Posterior cingulate gyrus (tissue), 11 donors: ENCODE measurements around the gene USP54.

Experiments used
- DNase-seq, 10 donors: peaks; one replicate each; pipeline versions ENCODE4 v3.0.0 to v3.0.0-alpha.2; 2020 to 2021; ENCODE audit warnings: mixed read lengths in 3 of 10
- intact Hi-C: fragments of 100-400 bp; cut with DNase I; formaldehyde crosslinking; loops from one replicate; pipeline ENCODE4 v1.15.1; 2023

The USP54 gene

DNA sequence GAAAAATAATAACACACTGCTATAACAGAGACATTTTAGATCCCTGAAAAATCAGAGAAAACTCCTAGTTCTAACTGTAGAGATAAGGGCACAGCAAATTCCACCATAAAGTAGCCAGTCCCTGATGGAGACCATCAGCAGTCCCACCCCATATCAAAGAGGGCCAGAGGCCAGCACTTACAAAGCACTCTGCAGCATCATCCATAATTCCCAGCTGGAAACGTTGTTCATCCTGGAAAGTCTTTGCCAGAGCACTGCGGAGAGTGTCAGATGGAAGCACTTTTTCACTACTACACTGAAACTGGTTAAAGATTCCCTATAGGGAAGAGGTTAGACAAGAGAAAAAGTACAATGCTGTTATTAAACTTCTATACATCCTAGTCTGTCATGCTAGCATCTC is 45.8 kb downstream of the USP54 start:
- DNase-seq = no peak
- intact Hi-C loops = no loop called here

DNA sequence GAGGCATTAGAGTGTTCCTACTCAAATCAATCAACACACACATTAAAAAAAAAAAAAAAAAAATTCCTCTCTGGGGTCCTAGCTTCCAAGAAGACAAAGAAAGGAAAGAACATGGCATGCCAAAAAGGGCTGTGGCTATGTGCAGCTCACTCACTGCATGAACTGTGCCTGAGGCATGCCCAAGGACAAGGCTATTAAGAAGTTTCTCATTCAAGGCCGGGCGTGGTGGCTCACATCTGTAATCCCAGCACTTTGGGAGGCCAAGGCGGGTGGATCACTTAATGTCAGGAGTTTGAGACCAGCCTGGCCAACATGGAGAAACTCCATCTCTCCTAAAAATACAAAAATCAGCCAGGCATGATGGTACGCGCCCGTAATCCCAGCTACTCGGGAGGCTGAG is 53.4 kb downstream of the USP54 start:
- DNase-seq = no peak
- intact Hi-C loops = no loop called here

DNA sequence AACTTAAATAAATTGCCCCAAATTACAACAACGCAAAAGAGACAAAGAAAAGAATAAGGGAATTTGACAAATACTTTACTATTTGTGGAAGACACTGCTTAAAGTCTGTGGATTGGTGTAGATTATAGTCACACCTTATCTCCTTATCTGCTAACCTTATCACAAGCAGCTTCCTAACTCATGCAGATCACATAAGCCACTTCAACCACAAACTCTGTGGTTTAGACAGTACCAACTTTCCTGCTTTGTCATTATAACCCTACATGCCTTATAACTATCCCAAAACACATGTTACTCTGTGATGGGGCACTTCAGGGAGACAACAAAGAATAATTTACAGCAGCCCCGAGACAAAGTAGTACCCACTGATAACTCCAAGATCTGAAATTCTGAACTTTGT is 53.9 kb downstream of the USP54 start:
- DNase-seq = no peak
- intact Hi-C loops = no loop called here

DNA sequence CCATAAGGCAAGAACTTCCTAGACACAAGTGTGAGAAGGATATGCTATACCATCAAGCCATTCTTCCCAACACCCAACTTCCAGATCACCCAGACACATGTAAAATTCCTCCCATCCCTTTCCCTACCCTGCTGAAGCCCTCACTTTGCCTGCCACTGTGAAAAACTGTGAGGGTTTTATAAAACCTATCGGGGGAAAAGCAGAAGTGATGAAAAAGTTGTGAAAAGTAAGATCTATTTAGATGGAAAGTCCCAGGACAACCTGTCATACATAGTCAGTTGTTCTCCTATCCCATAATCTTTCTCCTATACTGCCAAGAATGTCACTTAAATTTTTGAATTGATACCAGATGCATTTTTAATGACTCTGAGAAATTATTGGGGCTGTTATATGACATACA is 56.3 kb downstream of the USP54 start:
- intact Hi-C loops = no loop called here
- no peak for DNase-seq

DNA sequence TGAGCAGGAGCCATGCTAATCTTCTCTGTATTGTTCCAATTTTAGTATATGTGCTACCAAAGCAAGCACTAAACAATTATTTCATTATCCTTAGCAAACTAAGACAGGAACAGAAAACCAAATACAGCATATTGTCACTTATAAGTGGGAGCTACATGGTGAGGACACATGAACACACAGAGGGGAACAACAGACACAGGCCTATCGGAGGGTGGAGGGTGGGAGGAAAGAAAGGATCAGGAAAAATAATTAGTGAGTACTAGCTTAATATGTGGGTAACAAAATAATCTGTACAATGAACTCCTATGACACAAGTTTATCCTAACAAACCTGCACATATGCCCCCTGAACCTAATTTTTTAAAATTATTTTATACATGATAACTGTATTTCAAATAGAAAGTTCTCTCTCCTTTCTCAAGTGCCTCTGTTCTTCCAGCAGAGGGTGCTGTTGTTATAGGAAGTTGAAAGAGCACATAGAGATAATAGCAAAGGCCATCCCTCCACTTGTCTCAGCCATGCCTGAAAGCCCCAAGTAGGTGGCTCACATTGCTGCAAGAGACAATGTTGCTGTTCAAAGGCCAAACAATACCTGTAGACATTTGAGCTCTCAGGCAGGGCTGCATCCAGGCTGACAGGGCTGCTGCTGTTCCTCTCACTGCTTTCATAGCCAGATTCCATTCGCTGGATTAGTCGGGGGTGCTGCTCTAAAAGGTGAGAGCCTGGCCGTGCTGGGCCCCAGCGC is 61.9 kb downstream of the USP54 start:
- DNase-seq = peak in 3 of 10 donors; percentile 16 to 44 (median 18)
- intact Hi-C loops = loop anchor here (1.0 to 5.0 kb wide), 2 partner anchors 98 to 115 kb away; no protein-coding TSS in a partner anchor

DNA sequence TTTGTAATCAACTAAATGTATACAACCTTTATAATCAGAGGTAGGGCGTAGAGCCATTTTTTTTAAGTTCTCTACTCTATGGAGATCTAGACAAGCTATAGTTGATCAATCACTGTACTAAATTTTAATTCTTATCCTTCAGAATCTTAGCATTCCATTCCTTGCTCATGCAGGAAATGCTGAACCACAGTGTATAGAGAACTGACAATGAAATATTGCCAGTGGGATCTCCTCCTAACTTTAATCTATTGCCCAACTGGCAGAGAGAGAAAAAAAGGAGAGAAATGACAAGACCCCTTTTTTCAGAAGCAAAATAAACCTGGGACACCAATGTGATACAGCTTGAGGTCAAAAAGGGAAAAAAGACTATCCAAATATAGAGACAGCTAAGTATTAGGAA is 68.9 kb downstream of the USP54 start:
- intact Hi-C loops = no loop called here
- no peak for DNase-seq

DNA sequence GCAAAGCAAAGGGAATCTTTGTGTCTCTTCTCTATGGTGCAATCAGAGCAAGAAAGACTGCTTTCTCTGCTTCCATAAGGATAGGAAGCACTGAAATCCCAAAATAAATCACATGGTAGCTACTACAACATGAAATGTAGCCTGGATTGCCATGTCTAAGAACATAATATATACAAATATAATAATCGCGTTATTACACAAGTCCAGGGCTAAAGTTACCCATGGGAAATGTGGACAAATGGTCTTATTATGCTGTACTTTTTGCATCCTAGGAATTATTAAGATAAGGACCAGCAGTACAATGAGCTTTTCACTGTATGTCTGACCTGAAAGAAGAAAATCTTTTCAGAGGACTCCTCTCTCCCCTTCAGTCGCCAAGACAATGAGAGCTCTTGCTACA is 71.8 kb downstream of the USP54 start:
- intact Hi-C loops = no loop called here
- no peak for DNase-seq

DNA sequence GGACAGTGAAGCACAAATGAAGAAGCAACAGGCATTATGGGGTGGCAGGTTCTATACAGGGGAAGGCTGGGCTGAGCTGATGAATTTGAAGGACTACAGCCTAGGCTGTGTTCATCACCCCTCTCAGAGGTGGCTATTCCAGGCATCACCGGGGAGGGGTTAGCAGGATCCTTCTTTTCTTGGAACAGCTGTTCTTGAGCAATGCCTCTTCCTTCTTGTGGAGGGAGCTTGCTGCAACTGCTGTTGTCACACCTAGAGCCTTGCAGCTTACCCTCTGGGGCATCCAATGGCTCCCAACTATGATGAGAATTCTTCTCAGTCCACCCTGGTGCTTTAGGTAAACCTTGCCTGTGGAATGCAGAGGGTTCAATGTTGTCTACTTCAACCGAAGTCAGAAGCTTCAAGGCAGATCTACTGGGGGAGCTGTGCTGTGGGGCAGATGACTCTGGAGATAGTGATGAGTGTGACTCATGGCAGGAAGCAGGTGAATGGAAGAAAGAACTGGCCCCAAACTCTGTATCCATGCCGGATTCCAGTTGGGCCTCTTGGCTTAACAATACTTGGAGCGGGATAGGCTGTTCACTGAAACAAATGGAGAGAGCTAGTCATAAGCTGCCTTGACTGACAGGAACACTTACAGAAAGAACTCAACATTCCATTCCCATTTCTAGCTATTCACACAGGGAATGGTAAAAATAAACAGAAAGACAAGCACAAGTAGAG is 73.8 kb downstream of the USP54 start:
- DNase-seq = no peak
- intact Hi-C loops = no loop called here

DNA sequence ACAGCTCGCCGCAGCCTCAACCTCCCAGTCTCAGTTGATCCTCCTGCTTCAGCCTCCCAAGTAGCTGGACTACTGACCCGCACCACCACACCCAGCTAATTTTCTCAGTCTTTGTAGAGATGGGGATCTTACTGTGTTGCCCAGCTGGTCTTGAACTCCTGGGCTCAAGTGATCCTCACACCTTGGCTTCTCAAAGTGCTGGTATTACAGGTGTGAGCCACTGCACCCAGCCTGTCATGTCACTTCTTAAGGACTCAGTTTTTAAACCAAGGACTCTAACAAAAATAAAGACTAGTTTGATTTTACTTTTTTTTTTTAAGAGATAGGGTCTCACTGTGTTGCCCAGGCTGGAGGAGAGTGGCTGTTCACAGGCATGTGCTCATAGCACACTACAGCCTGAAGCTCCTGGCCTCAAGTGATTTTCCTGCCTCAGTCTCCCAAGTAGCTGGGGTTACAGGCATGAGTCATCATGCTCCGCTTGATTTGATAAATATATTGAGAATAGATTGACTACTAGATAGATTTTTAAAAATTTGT is 78.9 kb downstream of the USP54 start:
- DNase-seq = no peak
- intact Hi-C loops = no loop called here

DNA sequence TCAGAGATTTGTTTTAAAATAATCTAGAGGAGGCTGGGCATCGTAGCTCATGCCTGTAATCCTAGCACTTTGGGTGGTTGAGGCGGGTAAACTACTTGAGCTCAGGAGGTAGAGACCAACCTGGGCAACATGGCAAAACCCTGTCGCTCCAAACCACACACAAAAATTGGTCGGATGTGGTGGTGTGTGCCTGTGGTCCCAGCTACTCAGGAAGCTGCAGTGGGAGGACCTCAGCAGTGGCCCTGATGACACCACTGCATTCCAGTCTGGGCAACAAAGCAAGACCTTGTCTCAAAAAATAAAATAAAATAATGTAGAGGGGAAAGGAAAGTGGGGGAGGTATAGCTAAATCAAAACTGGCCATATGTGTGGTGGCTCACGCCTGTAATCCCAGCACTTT is 81.4 kb downstream of the USP54 start:
- intact Hi-C loops = no loop called here
- DNase-seq = no peak

DNA sequence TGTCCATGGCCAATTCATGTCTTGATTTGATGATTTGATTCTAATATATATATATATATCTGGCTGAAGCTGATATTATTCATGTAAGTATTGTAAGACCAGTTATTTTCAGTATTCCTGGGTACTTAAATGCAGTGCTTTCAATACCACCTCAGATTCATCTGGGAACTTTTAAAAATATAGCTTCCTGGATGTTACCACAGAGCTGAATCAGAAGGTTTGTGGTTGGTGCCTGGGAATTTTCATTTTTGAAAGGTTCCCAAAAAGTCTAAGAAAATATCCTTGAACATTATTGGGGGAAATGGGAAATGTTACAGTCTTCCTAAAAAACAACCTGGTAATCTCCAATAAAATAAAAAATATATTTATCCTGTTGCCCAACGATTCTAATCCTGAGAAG is 84.7 kb downstream of the USP54 start:
- intact Hi-C loops = no loop called here

DNA sequence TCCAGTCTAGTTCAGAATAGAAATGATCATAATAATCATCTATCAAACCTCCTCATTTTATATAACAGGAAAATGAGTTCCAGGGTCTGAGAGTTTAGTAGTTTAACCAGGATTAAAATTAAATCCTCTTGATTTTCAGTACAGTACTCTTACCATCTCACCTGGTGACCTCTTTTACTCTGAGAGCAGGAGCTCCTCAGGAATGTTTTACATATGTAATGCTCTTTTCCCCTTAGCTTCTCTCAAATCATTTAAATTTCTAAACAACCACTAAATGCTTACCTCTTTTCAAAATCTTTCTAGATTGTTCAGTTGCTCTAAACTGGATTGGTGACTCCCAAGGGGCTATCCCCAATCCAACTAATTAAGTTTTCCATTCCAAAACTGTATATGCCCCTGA is 85.1 kb downstream of the USP54 start:
- DNase-seq = no peak
- intact Hi-C loops = no loop called here

More for the DNA sequence above, 84.7 kb downstream of the USP54 start:
- no peak for DNase-seq

DNA sequence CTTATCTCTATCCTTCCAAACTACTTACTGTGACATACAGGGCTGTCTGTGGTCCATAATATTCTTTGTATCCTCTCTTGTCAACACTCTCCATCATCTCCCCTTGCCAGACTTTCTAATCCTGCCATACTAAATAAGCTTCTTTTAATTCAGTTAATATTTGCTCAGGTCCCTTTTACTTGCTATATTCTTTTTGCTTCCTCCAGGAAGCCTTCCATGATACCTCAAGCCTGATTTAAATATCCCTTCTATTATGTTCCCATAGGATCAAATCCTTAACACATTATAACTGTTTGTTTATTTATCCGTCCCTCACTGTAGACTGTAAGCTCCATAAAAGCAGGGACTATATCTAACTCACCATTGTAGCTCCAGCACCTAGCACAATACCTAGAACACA is 88.1 kb downstream of the USP54 start:
- intact Hi-C loops = no loop called here
- no peak for DNase-seq

DNA sequence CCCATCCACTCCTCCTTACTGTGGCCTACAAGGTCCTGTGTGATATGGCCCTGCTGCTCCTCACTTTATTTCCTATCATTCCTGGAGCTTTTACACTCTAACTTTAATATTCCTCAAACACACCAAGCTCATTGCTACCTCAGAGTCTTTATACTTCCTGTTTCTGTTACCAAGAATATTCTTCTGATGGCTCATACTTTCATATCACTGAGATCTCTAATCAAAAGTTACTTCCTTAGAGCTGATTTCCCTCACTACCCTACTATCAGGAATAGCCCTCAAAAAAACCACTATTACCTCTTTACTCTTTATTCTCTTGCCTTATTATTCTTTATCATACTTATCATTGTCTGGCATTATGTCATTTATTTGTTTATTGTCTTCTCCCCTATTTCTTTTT is 89.5 kb downstream of the USP54 start:
- no peak for DNase-seq
- intact Hi-C loops = no loop called here

DNA sequence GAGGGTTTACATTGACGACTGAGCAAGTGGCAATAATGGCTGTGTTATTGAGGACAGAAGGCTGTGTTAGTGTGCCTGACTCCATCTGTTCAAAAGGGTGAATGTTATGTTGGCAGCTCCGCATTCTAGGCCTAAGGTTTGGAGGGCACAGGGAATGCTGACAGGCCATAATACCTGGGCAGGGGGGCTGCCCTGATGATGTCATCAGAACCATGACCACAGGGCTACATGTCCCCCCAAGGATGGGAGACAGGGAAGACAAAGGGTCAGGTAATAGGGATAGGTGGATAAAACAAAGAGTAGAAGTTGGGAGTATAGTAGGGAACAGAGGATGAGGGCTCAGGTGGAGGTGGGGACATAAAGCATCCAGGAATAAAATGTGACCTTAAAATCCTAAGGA is 93.5 kb downstream of the USP54 start:
- intact Hi-C loops = loop anchor here (5.0 to 10.0 kb wide), 2 partner anchors 85 to 243 kb away; partner anchors contain the start of genes ANXA7 and MRPS16
- no peak for DNase-seq

DNA sequence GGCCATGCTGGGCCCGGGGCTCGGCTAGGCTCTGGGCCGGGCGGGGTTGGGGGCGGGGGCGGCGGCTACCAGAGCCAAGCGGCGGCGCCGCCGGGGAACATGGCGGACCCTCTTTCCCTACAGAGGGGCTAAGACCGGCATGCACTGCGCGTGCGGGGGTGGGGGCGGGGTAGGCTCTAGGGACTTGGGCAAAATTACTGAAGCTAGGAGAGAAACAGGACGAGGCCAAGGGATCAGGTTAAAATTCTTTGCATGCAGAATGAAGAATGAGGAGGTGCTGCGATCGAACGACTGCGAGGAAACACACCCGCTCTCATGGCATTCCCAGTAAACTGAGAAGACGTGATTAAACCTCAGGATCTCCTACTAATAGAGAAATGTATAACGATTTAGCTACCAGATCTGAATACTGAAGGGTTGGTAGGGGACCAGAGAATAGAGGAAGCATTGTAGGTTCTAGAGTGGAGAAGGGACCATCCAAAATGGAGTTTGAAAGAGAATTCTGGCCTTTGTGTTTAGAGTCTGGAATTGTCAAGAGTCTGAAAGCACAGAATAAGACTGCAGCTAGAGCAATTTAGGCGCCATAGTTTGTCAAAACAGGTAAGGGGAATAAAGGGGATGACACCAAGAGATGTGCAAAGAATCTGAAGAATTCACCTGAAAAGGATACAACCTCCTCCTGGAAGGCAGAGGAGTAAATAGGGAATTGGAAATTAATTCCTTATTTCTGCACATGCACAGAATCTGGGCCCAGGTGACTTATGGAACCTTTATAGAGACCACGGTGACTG is 95.1 kb downstream of the USP54 start, which contains the start of gene PPP3CB:
PPP3CB (minus strand) TSS at position 141 of the 791 bp plus-strand sequence; CDS start at position 6, 135 bp downstream.
- intact Hi-C loops = loop anchor here (5.0 to 10.0 kb wide), 2 partner anchors 84 to 241 kb away; partner anchors contain the start of genes ANXA7 and MRPS16
- DNase-seq = peak; percentile 74 to 95 (median 79)

DNA sequence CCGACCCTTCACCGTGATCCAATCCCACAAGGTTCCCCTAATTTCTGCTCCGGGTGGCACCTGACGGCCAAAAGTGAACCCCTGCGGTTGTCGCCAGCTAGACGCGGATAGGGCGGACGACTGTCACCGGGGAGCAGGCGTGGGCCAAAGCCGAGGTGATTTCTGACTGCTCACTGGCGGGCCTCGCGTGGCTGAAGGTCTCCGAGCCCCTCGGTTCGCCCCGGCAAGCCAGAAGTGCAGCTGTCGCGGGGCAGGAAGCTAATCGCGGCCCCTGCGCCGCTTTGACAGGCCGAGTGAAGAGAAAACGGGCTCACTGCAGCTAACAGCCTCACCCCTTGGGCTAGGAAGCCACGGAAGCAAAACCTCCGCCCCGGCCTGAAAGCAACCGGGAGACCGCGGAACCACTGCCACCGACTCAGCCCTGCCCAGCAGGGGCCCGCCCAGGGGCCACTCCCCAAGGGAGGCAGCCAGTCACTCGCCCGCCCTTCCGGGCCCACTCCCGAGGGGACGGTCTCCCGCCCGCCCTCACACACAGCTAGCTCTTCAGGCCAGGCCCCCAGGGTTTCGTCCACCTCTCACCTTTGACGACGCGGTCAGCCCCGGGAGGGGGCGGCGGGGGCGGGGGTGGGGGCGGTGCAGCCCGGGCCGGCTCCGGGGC is 95.8 kb downstream of the USP54 start:
- DNase-seq = peak; percentile 57 to 96 (median 74)
- intact Hi-C loops = loop anchor here (5.0 to 10.0 kb wide), 2 partner anchors 83 to 241 kb away; partner anchors contain the start of genes ANXA7 and MRPS16

DNA sequence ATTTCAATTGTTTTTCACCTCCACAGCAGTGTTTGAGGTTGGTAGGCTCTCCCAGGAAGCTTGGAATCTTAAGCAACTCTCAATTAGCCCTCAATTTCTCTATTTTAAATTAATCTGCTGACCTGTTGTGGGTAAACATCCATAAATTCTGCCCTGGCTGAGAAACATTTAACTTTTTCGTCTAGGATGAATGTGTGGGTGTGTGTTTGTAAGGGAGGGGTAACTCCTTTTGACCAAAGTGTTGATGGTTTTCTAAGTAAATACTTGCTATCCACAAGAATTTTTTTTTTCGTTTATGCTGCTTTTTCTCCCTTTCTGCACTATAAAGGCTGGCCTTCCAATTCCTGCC is 96.3 kb downstream of the USP54 start:
- DNase-seq = no peak
- intact Hi-C loops = loop anchor here (5.0 to 10.0 kb wide), 2 partner anchors 83 to 240 kb away; partner anchors contain the start of genes ANXA7 and MRPS16

DNA sequence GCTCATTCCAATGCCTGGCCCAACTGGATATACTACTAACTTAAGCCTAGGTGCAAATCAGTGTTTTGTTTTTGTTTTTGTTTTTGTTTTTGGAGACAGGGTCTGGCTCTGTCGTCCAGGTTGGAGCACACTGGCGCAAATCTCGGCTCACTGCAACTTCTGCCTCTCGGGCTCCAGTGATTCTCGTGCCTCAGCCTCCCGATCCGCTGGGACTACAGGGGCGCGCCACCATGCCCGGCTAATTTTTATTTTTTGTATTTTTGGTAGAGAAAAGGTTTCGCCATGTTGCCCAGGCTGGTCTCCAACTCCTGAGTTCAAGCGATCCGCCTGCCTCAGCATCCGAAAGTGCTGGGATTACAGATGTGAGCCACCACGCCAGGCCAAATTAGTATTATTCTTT is 96.9 kb downstream of the USP54 start:
- no peak for DNase-seq
- intact Hi-C loops = loop anchor here (10.0 kb wide), 1 partner anchor 239 kb away; the partner anchor contains the start of gene MRPS16

DNA sequence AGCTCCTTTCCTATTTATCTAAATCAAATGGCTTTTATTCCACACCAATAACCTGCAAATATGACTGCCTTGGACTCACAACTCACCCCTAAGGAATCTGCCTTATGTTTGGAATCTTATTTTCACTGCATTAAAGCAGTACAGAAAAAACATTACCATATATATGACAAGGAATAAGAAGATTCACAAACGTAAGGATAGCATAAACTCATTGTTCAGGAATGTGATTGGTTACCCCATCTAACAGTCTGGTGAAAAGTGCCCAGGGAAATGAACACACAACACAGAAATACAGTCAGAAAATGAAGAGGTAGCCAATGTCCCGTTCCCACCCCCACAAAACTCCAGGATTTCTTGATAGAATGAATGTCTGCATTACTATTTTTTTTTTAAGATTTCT is 97.4 kb downstream of the USP54 start:
- DNase-seq = no peak
- intact Hi-C loops = loop anchor here (10.0 kb wide), 1 partner anchor 239 kb away; the partner anchor contains the start of gene MRPS16
